ENCODE results near the gene CEBPG.

GRCh38 chr19:33376941-33377557, 3.5 kb downstream of the CEBPG start:
- TF ChIP-seq CTCF (IDR thresholded peaks at IDR 0.05) = no peak
- TF ChIP-seq, protein P1, sequence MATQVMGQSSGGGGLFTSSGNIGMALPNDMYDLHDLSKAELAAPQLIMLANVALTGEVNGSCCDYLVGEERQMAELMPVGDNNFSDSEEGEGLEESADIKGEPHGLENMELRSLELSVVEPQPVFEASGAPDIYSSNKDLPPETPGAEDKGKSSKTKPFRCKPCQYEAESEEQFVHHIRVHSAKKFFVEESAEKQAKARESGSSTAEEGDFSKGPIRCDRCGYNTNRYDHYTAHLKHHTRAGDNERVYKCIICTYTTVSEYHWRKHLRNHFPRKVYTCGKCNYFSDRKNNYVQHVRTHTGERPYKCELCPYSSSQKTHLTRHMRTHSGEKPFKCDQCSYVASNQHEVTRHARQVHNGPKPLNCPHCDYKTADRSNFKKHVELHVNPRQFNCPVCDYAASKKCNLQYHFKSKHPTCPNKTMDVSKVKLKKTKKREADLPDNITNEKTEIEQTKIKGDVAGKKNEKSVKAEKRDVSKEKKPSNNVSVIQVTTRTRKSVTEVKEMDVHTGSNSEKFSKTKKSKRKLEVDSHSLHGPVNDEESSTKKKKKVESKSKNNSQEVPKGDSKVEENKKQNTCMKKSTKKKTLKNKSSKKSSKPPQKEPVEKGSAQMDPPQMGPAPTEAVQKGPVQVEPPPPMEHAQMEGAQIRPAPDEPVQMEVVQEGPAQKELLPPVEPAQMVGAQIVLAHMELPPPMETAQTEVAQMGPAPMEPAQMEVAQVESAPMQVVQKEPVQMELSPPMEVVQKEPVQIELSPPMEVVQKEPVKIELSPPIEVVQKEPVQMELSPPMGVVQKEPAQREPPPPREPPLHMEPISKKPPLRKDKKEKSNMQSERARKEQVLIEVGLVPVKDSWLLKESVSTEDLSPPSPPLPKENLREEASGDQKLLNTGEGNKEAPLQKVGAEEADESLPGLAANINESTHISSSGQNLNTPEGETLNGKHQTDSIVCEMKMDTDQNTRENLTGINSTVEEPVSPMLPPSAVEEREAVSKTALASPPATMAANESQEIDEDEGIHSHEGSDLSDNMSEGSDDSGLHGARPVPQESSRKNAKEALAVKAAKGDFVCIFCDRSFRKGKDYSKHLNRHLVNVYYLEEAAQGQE (IDR thresholded peaks at IDR 0.05; ENCODE audit: insufficient read depth in 1 of 2, low read depth in 2 of 2, low read length in 1 of 2) = no peak
- TF ChIP-seq POLR2AphosphoS5 (IDR thresholded peaks at IDR 0.05; ENCODE audit: low read depth, low read length) = no peak
- TF ChIP-seq TCF7L2 (IDR thresholded peaks at IDR 0.05; ENCODE audit: low read depth, low read length) = no peak
- TF ChIP-seq SIN3A (IDR thresholded peaks at IDR 0.05; ENCODE audit: borderline replicate concordance, insufficient read depth, low read depth, low read length) = no peak

Measured in Panc1 (cell line).